ENCODE data around the gene COL18A1. TPM values are rescaled to one million over a fixed set of nuclear protein-coding genes. Genes with fewer than 3 reads are reported as not detected.

Gene COL18A1
- polyA plus RNA-seq, 3 donors = 0.80 to 4.1 (median 1.1) TPM

DNA sequence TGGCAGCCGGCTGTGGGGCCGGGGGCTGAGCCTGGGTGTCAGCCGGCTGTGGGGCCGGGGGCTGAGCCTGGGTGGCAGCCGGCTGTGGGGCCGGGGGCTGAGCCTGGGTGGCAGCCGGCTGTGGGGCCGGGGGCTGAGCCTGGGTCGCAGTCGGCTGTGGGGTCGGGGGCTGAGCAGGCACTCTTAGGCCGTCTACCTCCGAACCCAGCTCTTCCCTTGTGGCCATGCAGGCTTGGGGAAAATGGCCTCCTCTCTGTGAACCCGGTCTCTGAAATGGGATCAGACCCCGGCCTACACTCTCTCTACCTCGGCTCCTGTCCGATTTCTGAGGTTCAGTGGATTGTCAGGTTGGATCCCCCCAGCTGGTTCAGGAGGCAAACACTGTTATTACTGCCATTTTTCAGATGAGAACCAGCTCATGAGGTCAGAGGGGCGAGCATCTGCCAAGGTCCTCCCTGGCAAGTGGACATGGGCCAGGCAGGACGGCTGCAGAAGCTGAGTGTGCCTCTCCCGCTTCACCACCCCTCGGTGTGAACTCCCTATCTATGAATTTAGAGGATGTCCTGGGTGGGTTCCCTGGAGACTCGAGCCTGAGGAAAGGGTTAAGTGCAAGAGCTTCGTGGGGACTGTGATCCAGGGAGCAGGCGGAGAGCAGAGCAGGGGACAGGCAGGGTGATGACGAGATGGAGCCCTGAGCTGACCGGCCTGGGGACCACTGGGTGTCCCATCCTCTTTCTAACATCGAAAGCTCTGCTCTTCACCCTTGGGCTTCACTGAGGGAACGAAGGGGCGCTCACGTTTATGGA is 10.9 kb upstream of the COL18A1 start:
- Histone ChIP-seq H3K9ac (ENCODE audit: insufficient read depth, low read length, poor library complexity, severe bottlenecking) (no peak overlapping the region), H3K27ac (ENCODE audit: low read depth in 1 of 2, low read length in 2 of 2) (no peak overlapping the region), H3K79me2 (ENCODE audit: insufficient read depth, low read length) (no peaks in the 10 kb centered on the region), H4K20me1 (ENCODE audit: insufficient read depth, low read length) (no peaks in the 10 kb centered on the region), H2AFZ (ENCODE audit: insufficient read depth, low read depth, low read length, poor library complexity, severe bottlenecking) (no peak overlapping the region), H3K27me3 (ENCODE audit: control insufficient read depth in 2 of 2, insufficient read depth in 2 of 2, low read length in 2 of 2) (peaks cover 0 to 7% of the 10 kb centered on the region in 2 donors), H3K4me3 (replicated peaks in 1 of 3; ENCODE audit: low read depth in 2 of 3, low read length in 3 of 3) (no peak overlapping the region), H3K4me1 (ENCODE audit: control insufficient read depth in 1 of 2, insufficient read depth in 2 of 2, low read length in 2 of 2) (no peaks in the 10 kb centered on the region), H3K4me2 (replicated peaks; ENCODE audit: extremely low read depth, low read length, poor library complexity, severe bottlenecking) (no peak overlapping the region), H3K36me3 (replicated peaks in 1 of 2; ENCODE audit: control insufficient read depth in 1 of 2, insufficient read depth in 2 of 2, low read length in 2 of 2) (no peaks in the 10 kb centered on the region), H3K9me3 (replicated peaks in 1 of 2; ENCODE audit: control insufficient read depth in 1 of 2, insufficient read depth in 1 of 2, low read length in 2 of 2) (no peaks in the 10 kb centered on the region)
- Mint-ChIP-seq H3K4me3 (peak overlapping the region in 1 of 2 donors; percentile 30), H3K4me1 (no peaks in the 10 kb centered on the region), H3K27me3 (ENCODE audit: low read depth in 3 of 3) (peaks cover 5 to 23% (median 18%) of the 10 kb centered on the region in 3 donors), H3K9me3 (no peaks in the 10 kb centered on the region), H3K27ac (peak overlapping the region in 1 of 7 donors; percentile 24), H3K36me3 (no peaks in the 10 kb centered on the region)
- no peak for DNase-seq
- 90% methylated on average over 19 of the region's 30 CpGs for WGBS (ENCODE audit: insufficient coverage)
- TF ChIP-seq, protein P1, sequence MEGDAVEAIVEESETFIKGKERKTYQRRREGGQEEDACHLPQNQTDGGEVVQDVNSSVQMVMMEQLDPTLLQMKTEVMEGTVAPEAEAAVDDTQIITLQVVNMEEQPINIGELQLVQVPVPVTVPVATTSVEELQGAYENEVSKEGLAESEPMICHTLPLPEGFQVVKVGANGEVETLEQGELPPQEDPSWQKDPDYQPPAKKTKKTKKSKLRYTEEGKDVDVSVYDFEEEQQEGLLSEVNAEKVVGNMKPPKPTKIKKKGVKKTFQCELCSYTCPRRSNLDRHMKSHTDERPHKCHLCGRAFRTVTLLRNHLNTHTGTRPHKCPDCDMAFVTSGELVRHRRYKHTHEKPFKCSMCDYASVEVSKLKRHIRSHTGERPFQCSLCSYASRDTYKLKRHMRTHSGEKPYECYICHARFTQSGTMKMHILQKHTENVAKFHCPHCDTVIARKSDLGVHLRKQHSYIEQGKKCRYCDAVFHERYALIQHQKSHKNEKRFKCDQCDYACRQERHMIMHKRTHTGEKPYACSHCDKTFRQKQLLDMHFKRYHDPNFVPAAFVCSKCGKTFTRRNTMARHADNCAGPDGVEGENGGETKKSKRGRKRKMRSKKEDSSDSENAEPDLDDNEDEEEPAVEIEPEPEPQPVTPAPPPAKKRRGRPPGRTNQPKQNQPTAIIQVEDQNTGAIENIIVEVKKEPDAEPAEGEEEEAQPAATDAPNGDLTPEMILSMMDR (IDR thresholded peaks at IDR 0.05) = no peak
- intact Hi-C loops (cut with micrococcal nuclease) = no loop called here

DNA sequence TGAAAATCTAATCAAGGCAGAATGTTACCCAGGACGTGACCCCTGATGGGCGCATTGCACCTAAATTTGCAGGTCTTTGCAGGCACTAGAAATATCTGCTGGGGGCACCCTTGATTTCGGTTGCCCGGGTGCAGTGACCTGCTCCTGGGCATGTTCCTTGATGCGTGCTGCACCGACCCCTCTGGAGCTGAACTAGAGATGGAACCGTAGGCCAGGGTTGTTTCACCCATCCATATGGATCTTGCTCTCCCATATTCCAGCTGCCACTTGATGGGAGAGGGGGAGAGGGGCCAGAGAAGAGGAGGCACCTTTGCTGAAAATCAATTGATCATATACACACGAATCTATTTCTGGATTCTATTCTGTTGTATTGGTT is 8.4 kb upstream of the COL18A1 start:
- TF ChIP-seq, protein P1 (IDR thresholded peaks at IDR 0.05) = no peak
- Histone ChIP-seq H4K20me1 (ENCODE audit: insufficient read depth, low read length) (no peaks in the 10 kb centered on the region), H3K36me3 (replicated peaks in 1 of 2; ENCODE audit: control insufficient read depth in 1 of 2, insufficient read depth in 2 of 2, low read length in 2 of 2) (no peaks in the 10 kb centered on the region), H3K9ac (ENCODE audit: insufficient read depth, low read length, poor library complexity, severe bottlenecking) (no peak overlapping the region), H3K4me1 (ENCODE audit: control insufficient read depth in 1 of 2, insufficient read depth in 2 of 2, low read length in 2 of 2) (no peaks in the 10 kb centered on the region), H3K79me2 (ENCODE audit: insufficient read depth, low read length) (no peaks in the 10 kb centered on the region), H2AFZ (ENCODE audit: insufficient read depth, low read depth, low read length, poor library complexity, severe bottlenecking) (no peak overlapping the region), H3K27me3 (ENCODE audit: control insufficient read depth in 2 of 2, insufficient read depth in 2 of 2, low read length in 2 of 2) (peaks cover 0 to 17% of the 10 kb centered on the region in 2 donors), H3K4me2 (replicated peaks; ENCODE audit: extremely low read depth, low read length, poor library complexity, severe bottlenecking) (no peak overlapping the region), H3K4me3 (replicated peaks in 1 of 3; ENCODE audit: low read depth in 2 of 3, low read length in 3 of 3) (no peak overlapping the region), H3K27ac (ENCODE audit: low read depth in 1 of 2, low read length in 2 of 2) (no peak overlapping the region), H3K9me3 (replicated peaks in 1 of 2; ENCODE audit: control insufficient read depth in 1 of 2, insufficient read depth in 1 of 2, low read length in 2 of 2) (peaks cover 0 to 4% of the 10 kb centered on the region in 2 donors)
- H3K4me1 Mint-ChIP-seq = no peaks in the 10 kb centered on the region
- H3K27me3 Mint-ChIP-seq (ENCODE audit: low read depth in 3 of 3) = peaks cover 8 to 43% (median 24%) of the 10 kb centered on the region in 3 donors
- H3K36me3 Mint-ChIP-seq = no peaks in the 10 kb centered on the region
- WGBS (ENCODE audit: insufficient coverage) = 93% methylated on average over 6 of the region's 8 CpGs
- H3K27ac Mint-ChIP-seq = no peak overlapping the region
- intact Hi-C loops (cut with micrococcal nuclease) = no loop called here
- no peak for DNase-seq
- no peak overlapping the region for H3K4me3 Mint-ChIP-seq
- peaks cover 6 to 14% (median 10%) of the 10 kb centered on the region in 7 donors for H3K9me3 Mint-ChIP-seq

All from CD14-positive monocyte (primary cell).